ENCODE results near the gene MYLK4.

Gene MYLK4

DNA sequence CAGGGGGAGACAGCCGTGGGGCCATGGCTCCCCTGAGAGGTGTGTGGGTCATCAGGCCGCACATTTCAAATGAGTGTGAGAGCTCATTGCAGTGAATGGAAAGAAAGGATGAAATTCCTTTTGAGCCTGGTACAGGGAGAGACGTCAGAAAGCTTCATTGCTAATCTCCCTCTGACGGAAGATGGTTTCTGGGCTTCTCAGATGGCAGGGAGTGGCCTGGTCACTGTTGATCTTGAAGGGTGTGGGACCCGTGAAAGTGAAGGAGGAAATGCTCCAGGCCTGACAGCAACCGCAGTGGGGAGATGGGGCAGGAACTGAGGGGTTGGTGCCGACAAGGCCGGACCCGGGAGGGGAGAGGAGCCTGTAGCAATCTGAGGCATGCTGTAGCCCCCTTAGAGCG lies 127.4 kb downstream of the MYLK4 start:
- no peak for DNase-seq

DNA sequence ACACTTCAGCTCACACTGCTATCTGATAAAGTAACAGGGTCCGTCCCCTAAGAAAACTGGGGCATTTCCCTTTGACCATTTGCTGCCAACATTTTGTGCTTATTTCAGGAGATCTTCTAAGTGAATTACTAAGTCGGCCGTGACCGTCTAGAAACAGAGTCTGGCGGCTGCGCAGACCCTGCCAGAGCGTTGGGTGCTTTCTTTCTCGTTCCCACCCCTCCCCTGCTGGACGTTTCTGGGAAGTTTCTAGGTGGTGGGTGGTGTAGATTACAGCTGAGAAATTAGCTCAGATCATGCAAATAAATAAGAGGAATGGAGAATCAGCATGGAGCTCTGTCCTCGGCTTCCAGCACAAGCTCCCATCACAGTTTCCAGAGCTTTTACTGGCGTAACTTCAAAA lies 128.1 kb downstream of the MYLK4 start:
- no peak for DNase-seq

DNA sequence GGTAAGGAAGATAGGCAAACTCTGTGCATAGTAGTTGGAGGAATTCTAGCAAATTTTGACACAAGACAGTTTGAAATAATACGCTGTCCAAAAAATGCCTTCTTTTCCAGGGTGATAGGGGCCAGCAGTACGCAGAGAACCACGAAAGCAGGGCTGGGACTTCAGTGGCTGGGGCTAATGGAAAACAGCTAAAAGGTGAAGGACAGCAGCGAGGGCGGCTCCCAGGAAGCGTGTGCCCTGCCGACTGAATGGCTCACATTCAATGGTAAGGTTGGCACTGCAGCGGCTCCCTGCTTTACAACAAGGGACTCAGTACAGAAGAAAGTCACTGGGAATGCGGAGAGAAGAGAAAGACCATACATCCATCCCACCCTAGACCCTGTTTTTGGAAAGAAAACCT lies 131.1 kb downstream of the MYLK4 start:
- no peak for DNase-seq

DNA sequence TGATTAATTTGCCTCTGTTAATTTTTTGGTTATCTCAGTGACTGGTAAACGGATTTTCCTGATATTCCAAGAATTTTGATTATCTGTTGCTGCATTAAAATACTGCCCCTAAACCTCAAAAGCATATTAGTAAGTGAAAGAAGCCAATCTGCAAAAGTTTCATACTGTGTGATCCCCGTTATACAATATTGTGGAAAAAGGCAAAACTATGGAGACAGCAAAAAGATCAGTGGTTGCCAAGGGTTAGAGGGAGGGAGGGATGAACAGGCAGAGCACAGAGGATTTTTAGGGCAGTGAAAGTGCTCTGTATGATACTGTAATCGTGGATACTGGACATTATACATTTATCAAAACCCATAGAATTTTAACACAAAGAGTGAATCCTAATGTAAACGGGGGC lies 133.0 kb downstream of the MYLK4 start:
- no peak for DNase-seq

DNA sequence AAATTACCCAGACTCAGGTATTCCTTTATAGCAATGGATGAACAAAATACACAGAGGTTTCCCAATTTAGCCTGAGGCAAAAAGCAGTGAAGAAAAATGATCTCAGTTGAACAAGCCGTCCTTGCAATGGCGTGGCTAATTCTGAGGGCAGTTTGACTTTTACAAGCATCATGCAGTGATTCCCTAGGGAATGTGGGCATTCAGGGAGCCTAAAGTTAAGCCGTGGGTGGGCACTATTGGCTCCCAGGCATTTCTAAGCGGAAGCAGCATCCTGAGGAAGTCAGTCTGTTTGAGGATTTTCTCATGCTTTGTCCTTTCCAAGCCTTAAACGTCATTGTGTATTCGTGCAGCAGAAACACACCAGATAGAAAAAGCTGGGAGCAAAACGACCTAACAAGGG lies 133.9 kb downstream of the MYLK4 start:
- no peak for DNase-seq

DNA sequence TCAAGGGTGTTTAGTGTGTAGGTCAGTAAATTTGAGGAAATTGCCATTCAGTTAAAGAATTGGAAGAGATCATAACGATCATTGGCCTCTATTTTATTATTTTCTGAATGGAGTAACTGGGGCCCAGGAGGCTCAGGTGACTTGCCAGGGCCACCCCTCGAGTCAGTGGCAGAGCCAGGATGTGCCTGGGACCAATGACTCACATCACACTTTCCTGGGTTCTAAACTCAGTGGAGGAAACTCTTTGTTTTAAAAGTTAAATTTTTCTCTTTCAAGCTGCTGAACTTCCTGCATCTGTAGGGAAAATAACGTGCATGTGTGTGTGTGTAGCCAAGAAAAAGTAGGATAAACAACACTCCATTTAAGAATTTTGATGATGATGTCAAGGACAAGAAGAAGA lies 135.5 kb downstream of the MYLK4 start:
- DNase-seq = no peak

DNA sequence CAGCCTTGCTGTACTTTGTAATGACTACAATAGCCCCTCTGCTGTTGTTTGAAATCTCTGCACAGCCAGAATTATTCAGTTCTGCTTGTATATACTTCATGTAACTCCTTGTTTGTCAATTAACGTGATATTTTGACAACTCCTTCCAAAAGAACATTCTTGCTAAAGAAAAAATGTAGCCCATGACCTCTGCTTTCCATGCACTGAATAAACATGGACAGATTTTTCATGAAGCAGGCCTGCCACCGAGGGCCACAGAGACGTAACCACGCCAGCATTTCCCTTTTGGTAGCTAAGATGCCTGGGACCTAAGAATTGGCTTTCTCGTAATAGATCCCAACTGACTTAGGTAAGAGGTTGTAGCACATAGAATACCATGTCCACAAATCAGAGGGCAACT lies 135.9 kb downstream of the MYLK4 start:
- no peak for DNase-seq

DNA sequence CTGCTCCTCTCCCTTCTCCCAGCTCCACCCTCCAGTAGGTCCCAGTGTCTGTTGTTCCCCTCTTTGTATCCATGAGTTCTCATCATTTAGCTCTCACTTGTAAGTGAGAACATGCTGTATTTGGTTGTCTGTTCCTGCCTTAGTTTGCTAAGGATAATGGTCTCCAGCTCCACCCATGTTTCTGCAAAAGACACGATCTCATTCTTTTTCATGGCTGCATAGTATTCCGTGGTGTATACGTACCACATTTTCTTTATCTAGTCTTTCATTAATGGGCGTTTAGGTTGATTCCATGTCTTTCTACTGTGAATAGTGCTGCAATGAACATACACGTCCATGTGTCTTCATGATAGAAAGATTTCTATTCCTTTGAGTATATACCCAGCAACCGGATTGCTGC lies 136.6 kb downstream of the MYLK4 start:
- no peak for DNase-seq

Data from DMS153 (cell line).